SKM-1 treated with dmso at 0.1 percent for 144 hours (cell line): ENCODE data around the gene MAGI1.

Experiments
- DNase-seq: peaks from one replicate; lab custom pipeline; 2025; ENCODE audit not compliant: unreplicated experiment; lab: John Stamatoyannopoulos, UW

The MAGI1 gene

GRCh38 chr3:65406470-65406869 is 632.2 kb downstream of the MAGI1 start:
- DNase-seq, result peak; percentile 45

- no peak for DNase-seq
Observed at GRCh38 chr3:65402597-65402996, 636.1 kb downstream of the MAGI1 start.

GRCh38 chr3:65401359-65402305 is 637.1 kb downstream of the MAGI1 start:
- DNase-seq, result no peak

GRCh38 chr3:65400899-65401298 is 637.8 kb downstream of the MAGI1 start:
- DNase-seq, result no peak

DNA sequence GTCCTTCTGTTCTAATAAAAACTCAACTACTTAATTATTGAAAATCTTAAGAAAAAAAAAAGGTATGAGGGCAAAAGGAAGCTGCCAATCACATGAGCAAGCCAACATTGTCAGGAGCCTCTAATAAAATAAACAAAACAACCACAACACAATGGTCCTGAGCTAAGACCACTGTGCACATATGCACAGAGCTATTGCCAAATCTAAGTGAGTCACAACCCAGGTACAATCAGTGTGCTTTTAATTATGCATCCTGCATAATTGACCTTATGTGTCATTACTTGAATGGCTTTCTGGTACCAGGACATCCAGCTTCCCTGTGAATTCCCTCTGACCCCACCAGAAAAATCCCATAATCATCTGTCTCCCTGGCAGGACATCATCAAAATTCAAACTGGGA is 639.8 kb downstream of the MAGI1 start:
- DNase-seq, result no peak

- no peak for DNase-seq
Observed at GRCh38 chr3:65396078-65396477, 642.6 kb downstream of the MAGI1 start.

DNA sequence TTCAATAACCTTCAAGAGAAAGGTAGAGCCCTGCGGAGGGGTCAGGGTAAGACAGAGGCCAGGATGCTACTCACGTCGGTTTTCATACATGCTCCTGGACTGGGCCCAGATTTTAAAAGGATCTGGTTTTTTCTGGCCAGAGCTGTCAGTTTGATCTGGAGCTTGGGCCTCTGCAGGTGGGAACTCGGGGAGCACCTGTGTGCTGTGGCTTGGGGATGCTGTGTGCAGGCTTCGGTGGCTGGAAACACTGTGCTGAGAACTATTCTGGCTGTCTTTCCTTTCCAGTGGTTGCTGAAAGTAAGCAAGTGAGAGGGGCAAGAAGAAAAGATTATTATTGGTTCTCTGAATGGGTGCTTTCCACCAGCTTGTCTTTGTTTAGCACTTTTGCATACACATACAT is 647.6 kb downstream of the MAGI1 start:
- no peak for DNase-seq

DNA sequence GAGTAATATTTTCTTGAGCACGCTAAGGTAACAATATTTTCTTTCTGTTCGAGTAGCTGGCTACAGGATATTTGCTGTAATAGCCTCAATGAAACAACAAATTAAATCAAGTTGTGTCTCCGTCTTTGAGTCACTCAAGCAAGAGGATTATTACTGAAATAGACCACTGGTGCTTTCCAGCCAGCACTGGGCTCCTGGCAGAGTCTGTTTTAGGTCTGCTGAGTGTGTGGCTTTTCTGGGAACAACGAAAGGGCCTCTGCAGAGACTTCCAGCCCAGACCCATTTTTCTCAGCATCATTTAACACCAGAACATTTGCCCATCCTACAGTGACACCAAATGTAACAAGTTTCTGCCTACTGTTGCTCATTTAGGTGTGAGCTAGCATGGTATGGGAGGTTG is 652.9 kb downstream of the MAGI1 start:
- DNase-seq, result no peak

- no peak for DNase-seq
Observed at GRCh38 chr3:65381496-65382010, 657.2 kb downstream of the MAGI1 start.

DNA sequence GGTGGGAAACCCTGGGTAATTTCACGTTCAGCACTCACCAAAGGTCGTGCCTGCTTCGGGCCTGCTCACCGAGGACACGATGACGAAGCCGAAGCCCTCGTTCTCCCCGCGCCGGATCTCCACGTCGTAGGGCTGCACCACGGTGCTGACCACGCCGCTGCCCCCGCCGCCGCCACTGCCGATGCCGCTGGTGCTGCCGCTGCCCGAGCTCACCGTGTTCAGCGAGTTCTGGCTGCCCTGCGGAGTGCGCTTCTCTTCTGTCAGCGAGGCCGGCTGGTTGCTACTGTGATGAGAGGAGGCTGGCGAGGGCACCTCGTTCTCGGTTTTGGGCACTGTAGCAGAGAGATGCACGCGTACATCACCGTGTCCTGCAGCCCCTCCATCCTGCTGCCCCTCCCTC is 659.5 kb downstream of the MAGI1 start:
- DNase-seq, result no peak

- no peak for DNase-seq
Observed at GRCh38 chr3:65377637-65378036, 661.1 kb downstream of the MAGI1 start.

DNA sequence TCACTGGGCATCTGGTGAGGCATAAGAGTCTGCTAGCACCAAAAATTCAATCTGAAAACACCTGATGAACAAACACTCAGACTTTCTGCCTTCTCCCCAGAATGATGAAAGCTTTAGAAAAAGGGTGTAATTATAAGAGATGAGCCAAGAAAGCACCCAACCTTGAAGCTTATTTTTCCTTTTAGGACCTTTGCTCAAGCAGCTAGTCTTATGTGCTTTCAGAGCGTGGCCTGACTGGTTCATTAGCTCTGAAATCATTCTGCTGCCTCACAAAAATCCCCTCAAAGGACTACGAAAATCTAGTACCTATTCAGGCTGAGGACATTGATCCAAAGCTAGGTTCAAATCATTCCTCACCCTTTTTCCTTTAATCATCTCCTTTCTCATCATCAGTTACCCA is 662.3 kb downstream of the MAGI1 start:
- no peak for DNase-seq

- no peak for DNase-seq
Observed at GRCh38 chr3:65371053-65371452, 667.7 kb downstream of the MAGI1 start.

DNA sequence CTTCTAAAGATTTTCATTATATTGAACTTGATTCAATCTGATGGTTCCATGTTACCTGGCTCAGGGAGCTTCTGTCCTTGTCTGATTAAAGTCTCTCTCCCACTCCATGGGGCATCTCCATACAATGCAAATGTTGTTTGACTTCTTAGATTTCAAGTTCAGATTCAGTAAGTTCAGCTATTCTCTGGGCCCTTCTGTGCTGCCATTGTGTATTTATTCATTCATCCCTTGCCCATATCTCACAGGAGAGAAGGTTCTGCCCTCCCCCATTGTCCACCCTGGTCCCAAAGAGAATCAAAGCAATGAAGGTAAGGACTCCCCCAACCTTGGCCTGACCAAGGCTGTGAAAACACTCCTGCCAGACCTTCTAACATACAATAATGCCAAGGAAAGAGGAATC is 669.9 kb downstream of the MAGI1 start:
- no peak for DNase-seq

GRCh38 chr3:65362688-65363087 is 676.0 kb downstream of the MAGI1 start:
- DNase-seq, result no peak

DNA sequence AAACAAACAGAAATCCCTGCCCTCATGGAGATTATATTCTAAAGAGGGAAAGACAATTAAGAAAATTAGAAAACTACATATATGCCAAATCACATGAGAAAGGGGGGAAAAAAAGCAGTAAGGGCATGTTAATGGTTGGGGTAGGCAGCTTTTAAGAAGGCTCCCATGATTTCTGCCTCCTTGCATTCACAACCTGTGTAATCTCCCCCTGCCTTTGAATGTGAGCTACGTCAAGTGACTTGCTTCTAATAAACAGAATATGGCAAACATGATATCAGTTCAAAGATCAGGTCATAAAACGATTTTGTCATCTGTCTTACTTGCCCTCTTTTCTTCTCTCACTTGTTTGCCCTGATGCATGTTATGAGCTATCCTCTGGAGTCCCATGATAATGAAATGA is 677.3 kb downstream of the MAGI1 start:
- DNase-seq, result no peak

- no peak for DNase-seq
Observed at GRCh38 chr3:65356331-65357248, 682.1 kb downstream of the MAGI1 start.

DNA sequence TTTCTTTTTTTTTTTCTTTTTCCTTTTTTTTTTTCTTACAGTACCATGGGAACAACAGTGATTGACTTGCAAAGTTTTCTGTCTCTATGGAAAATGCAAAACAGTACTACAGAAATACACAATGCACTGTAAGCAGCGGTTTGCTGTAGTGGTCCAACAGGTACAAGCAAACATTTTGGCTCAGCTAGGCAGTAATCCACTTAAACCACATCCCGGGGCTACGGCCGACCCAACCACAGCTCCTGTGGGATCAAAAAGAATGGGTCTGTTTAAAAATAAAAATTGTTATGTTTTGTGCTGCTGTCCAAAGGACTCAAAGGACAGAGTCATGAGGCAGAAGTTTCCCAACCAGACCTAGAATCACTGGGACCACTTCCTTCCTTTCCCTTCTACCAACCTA is 683.8 kb downstream of the MAGI1 start:
- no peak for DNase-seq

GRCh38 chr3:65352951-65353350 is 685.8 kb downstream of the MAGI1 start:
- peak; percentile 32 for DNase-seq

GRCh38 chr3:65351753-65352152 is 687.0 kb downstream of the MAGI1 start:
- DNase-seq, result no peak

DNA sequence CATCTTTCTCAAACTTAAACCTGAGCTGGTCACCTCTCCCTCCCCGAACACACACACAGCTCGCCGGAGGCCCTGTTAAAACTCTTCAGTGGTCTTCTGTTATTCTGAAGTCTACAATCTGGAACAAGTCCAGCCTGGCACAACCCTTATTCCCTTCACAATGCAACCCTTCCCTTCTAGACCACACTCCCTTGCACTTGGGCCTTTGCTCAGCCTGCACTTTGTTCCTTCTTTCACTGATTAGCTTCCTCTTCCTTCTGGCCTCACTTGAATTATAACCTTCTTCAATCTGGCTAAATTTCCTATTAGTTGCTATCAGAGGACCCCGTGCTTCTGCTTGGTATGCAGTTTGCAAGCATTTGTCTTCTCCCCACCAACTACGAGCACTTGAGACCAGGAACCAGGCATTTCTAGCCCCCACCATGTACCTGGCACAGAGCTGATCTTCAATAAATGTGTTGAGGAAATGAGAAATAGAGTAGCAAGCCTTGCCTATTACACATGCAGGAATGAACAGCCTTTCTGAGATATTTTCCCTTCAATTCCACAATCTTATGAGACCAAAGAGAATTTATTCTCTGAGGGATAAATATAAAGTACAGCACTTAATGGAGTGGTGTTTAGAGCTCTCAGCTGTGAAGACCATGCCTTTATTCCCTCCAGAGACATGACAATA is 687.8 kb downstream of the MAGI1 start:
- peak; percentile 71 for DNase-seq
